SK-N-MC (cell line): ENCODE measurements around the gene SLC35F5.

Source experiments
- EZH2 ChIP-seq: fragments of 200-600 bp; sonication (generic); IDR thresholded peaks from one replicate; pipeline ENCODE4 v1.6.1; 2017; ENCODE audit warnings: antibody characterized with exemption
- FOXP2 ChIP-seq: optimal IDR thresholded peaks from 2 replicates; pipeline ENCODE3; 2011; ENCODE audit warnings: mild to moderate bottlenecking, moderate library complexity; ENCODE audit not compliant: insufficient read depth; ENCODE audit errors: extremely low read length, control extremely low read depth
- POLR2AphosphoS5 ChIP-seq: IDR thresholded peaks from 2 replicates; pipeline ENCODE4 v1.6.1; 2012; ENCODE audit warnings: mild to moderate bottlenecking, low read depth, low read length, borderline replicate concordance

DNA sequence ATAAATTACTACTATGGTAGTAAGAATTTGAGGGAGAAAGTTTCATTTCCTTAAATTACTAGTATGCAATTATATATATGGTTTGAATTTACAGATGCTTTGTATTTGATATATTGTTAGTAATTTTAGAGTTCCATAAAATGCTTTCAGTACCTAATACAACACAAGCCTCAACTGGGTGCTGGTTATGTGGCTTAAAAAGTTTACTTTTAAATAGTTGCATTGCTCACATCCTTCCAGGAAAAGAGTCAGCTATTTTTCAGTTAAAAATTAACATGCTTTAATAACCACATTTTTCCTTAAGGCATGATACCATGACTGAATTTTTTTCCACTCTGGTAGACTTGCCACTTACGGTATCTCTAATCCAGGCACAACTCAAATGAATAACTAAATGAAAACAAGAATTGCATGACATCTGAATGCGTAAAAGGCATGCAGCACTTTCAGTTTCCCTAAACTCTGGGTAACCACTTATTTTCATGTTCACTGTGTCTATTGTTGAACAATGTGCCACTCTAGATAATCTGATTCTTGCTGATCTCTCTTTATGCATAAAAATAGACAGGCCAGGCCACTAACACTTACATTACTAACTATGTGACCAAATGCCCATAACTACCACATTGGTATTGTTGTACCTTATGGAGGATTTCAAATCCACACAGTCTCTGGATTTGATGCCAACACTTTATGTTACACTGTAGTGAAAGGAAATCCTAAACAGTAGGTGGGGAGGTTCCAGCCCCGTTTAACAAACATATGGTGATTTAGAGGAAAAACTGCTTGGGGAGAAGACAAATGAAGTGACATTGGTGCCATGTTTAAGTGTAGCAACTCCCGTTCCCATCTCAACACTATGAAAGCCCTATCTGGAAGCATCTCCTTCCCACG is 35.5 kb upstream of the SLC35F5 start:
- TF ChIP-seq POLR2AphosphoS5 (no peak; the same call in 1 of the 2 replicates), EZH2 (no peak), FOXP2 (no peak)
